Measurements from ENCODE around the gene ERG. TPM values are rescaled to one million over a fixed set of nuclear protein-coding genes. Genes with fewer than 3 reads are reported as not detected.

Gene ERG
- total and polyA plus RNA-seq, 8 donors = 1.7 to 4.6 (median 2.6) TPM

DNA sequence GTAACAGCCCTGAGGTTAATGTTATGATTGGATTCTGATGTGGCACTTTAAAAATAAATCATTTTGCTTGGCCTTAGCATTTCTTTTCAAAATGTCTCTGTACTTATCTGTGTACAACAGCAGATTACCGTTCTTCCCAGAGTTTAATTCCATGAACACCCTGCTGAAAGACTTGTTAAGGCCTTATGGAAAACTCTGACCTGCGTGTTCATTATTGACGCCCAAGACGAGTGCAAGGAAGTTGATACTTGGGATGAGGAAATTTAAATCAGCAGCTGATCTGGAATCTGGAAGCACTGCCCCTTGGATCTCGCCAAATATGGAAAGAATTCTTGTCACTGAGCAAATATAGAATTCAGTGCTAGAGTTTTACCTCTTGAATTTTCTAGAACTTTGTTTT lies 6.7 kb downstream of the ERG start:
- Histone ChIP-seq H3K4me1 (no peaks in the 10 kb centered on the region), H3K4me3 (no peak overlapping the region), H3K27ac (no peak overlapping the region), H3K9me3 (no peaks in the 10 kb centered on the region), H3K36me3 (no peaks in the 10 kb centered on the region), H3K27me3 (peaks cover 0 to 8% (median 0%) of the 10 kb centered on the region in 4 donors)
- no peak for FAIRE-seq
- intact Hi-C loops (cut with DNase I) = no loop called here
- no peak for ATAC-seq
- TF ChIP-seq CTCF (IDR thresholded peaks at IDR 0.05) = no peak
- WGBS, 2 donors = 53 to 58% methylated on average over 5 of the region's 5 CpGs
- no peak for DNase-seq

GRCh38 chr21:38490411-38491020 lies 7.8 kb downstream of the ERG start:
- no peaks in the 10 kb centered on the region for H3K4me1 ChIP-seq
- 70% methylated on average over 12 of the region's 12 CpGs for WGBS, 2 donors
- H3K27ac ChIP-seq = no peak overlapping the region
- TF ChIP-seq CTCF (IDR thresholded peaks at IDR 0.05) = no peak
- no peak for ATAC-seq
- FAIRE-seq = no peak
- H3K9me3 ChIP-seq = no peaks in the 10 kb centered on the region
- H3K27me3 ChIP-seq = peaks cover 0 to 5% (median 0%) of the 10 kb centered on the region in 4 donors
- no peaks in the 10 kb centered on the region for H3K36me3 ChIP-seq
- intact Hi-C loops (cut with DNase I) = no loop called here
- no peak overlapping the region for H3K4me3 ChIP-seq
- DNase-seq = no peak

GRCh38 chr21:38489729-38490128 lies 8.5 kb downstream of the ERG start:
- Histone ChIP-seq H3K36me3 (no peaks in the 10 kb centered on the region), H3K4me1 (no peaks in the 10 kb centered on the region), H3K4me3 (no peak overlapping the region), H3K9me3 (no peaks in the 10 kb centered on the region), H3K27ac (no peak overlapping the region), H3K27me3 (peaks cover 0 to 5% (median 0%) of the 10 kb centered on the region in 4 donors)
- 69 to 72% methylated on average over 6 of the region's 6 CpGs for WGBS, 2 donors
- FAIRE-seq (no peak), ATAC-seq (no peak), DNase-seq (no peak)
- TF ChIP-seq CTCF (IDR thresholded peaks at IDR 0.05) = no peak
- intact Hi-C loops (cut with DNase I) = no loop called here

DNA sequence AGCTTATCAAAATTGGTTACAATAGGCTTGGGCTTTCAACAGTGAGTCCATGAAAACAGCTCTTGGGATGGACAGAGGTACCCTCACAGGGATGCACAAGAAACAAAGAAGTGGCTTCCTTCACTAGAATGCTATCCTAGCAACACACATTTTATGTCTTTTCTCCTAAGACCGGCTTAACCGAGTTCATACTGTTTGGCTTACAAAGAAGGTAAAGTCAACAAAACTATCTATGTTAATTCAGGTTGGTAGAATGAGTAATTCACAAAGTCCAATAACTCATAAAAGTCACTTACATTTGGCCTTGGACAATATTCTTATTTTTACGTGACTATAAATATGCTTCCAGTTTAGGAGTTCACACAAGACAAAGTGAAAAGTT lies 9.0 kb downstream of the ERG start:
- WGBS, 2 donors = 20 to 23% methylated on average over 3 of the region's 3 CpGs
- ATAC-seq = no peak

More for the DNA sequence above, 9.0 kb downstream of the ERG start:
- Histone ChIP-seq H3K36me3 (no peaks in the 10 kb centered on the region), H3K27me3 (peaks cover 0 to 5% (median 0%) of the 10 kb centered on the region in 4 donors), H3K4me3 (no peak overlapping the region), H3K4me1 (no peaks in the 10 kb centered on the region), H3K27ac (no peak overlapping the region), H3K9me3 (no peaks in the 10 kb centered on the region)
- intact Hi-C loops (cut with DNase I) = no loop called here
- no peak for DNase-seq
- no peak for FAIRE-seq
- no peak for TF ChIP-seq CTCF (IDR thresholded peaks at IDR 0.05)

Measured in pancreas (tissue), 10 donors.